ENCODE data around the gene TANC1. TPM values are rescaled to one million over a fixed set of nuclear protein-coding genes. Genes with fewer than 3 reads are reported as not detected.

TANC1 gene
- total RNA-seq, 2 donors from 2014 or later: 70.1 to 86.1 TPM

- no peak for TF ChIP-seq CTCF (IDR thresholded peaks at IDR 0.05)
- Histone ChIP-seq H3K4me3 (no peak overlapping the region), H3K27ac (no peak overlapping the region), H3K27me3 (replicated peaks; ENCODE audit: insufficient read depth) (no peaks in the 10 kb centered on the region), H3K4me1 (ENCODE audit: control insufficient read depth in 1 of 2, low read depth in 2 of 2) (no peaks in the 10 kb centered on the region), H3K9me3 (no peaks in the 10 kb centered on the region), H3K36me3 (peaks cover 3% of the 10 kb centered on the region)
- ATAC-seq (ENCODE audit: insufficient number of reproducible peaks, low FRiP score, low read depth): no peak
- no peak for DNase-seq (ENCODE audit: low spot score)
Observed at GRCh38 chr2:159262226-159262625, 293.8 kb downstream of the TANC1 start.

- no peaks in the 10 kb centered on the region for H3K27me3 ChIP-seq (replicated peaks; ENCODE audit: insufficient read depth)
- H3K9me3 ChIP-seq: no peaks in the 10 kb centered on the region
- ATAC-seq (ENCODE audit: insufficient number of reproducible peaks, low FRiP score, low read depth): no peak
- no peak for TF ChIP-seq CTCF (IDR thresholded peaks at IDR 0.05)
- no peaks in the 10 kb centered on the region for H3K4me1 ChIP-seq (ENCODE audit: control insufficient read depth in 1 of 2, low read depth in 2 of 2)
- no peak overlapping the region for H3K4me3 ChIP-seq
- H3K27ac ChIP-seq: no peak overlapping the region
- peaks cover 3% of the 10 kb centered on the region for H3K36me3 ChIP-seq
- no peak for DNase-seq (ENCODE audit: low spot score)
Observed at GRCh38 chr2:159262904-159263303, 294.5 kb downstream of the TANC1 start.

GRCh38 chr2:159265171-159265576 lies 296.7 kb downstream of the TANC1 start:
- no peaks in the 10 kb centered on the region for H3K27me3 ChIP-seq (replicated peaks; ENCODE audit: insufficient read depth)
- H3K36me3 ChIP-seq: peaks cover 3% of the 10 kb centered on the region
- H3K27ac ChIP-seq: no peak overlapping the region
- H3K4me3 ChIP-seq: no peak overlapping the region
- no peak for DNase-seq (ENCODE audit: low spot score)
- H3K9me3 ChIP-seq: no peaks in the 10 kb centered on the region
- H3K4me1 ChIP-seq (ENCODE audit: control insufficient read depth in 1 of 2, low read depth in 2 of 2): peaks cover 0 to 8% of the 10 kb centered on the region in 2 donors
- ATAC-seq (ENCODE audit: insufficient number of reproducible peaks, low FRiP score, low read depth): no peak
- TF ChIP-seq CTCF (IDR thresholded peaks at IDR 0.05): no peak

GRCh38 chr2:159266554-159266953 lies 298.1 kb downstream of the TANC1 start:
- H3K4me1 ChIP-seq (ENCODE audit: control insufficient read depth in 1 of 2, low read depth in 2 of 2): peaks cover 0 to 8% of the 10 kb centered on the region in 2 donors
- ATAC-seq (ENCODE audit: insufficient number of reproducible peaks, low FRiP score, low read depth) (no peak), DNase-seq (ENCODE audit: low spot score) (no peak)
- H3K27me3 ChIP-seq (replicated peaks; ENCODE audit: insufficient read depth): no peaks in the 10 kb centered on the region
- H3K9me3 ChIP-seq: no peaks in the 10 kb centered on the region
- no peak for TF ChIP-seq CTCF (IDR thresholded peaks at IDR 0.05)
- H3K4me3 ChIP-seq: no peak overlapping the region
- H3K36me3 ChIP-seq: peaks cover 3% of the 10 kb centered on the region
- H3K27ac ChIP-seq: no peak overlapping the region

GRCh38 chr2:159267921-159268320 lies 299.5 kb downstream of the TANC1 start:
- peaks cover 0 to 8% of the 10 kb centered on the region in 2 donors for H3K4me1 ChIP-seq (ENCODE audit: control insufficient read depth in 1 of 2, low read depth in 2 of 2)
- H3K4me3 ChIP-seq: no peak overlapping the region
- H3K27ac ChIP-seq: no peak overlapping the region
- ATAC-seq (ENCODE audit: insufficient number of reproducible peaks, low FRiP score, low read depth): no peak
- TF ChIP-seq CTCF (IDR thresholded peaks at IDR 0.05): no peak
- peaks cover 3% of the 10 kb centered on the region for H3K36me3 ChIP-seq
- H3K9me3 ChIP-seq: no peaks in the 10 kb centered on the region
- DNase-seq (ENCODE audit: low spot score): no peak
- no peaks in the 10 kb centered on the region for H3K27me3 ChIP-seq (replicated peaks; ENCODE audit: insufficient read depth)

Data from thoracic aorta (tissue), 2 donors.